Effector memory CD4-positive, alpha-beta T cell (primary cell): ENCODE measurements around the gene SCCPDH.

Source experiments
- DNase-seq, 3 donors: peaks; one replicate each; pipeline ENCODE4 v3.0.0-alpha.2; 2020
- H3K27ac ChIP-seq: 2 replicates; pipeline ENCODE4 v1.7.0; 2013; ENCODE audit warnings: mild to moderate bottlenecking, low read length, moderate library complexity; ENCODE audit not compliant: insufficient read depth, poor library complexity, severe bottlenecking
- H3K27me3 ChIP-seq: replicated peaks from 2 replicates; pipeline ENCODE4 v1.7.0; 2013; ENCODE audit warnings: mild to moderate bottlenecking, low read length; ENCODE audit not compliant: insufficient read depth, control insufficient read depth, poor library complexity, severe bottlenecking
- H3K36me3 ChIP-seq: 2 replicates; pipeline ENCODE4 v1.7.0; 2013; ENCODE audit warnings: mild to moderate bottlenecking, low read length, moderate library complexity; ENCODE audit not compliant: control insufficient read depth, insufficient read depth
- H3K4me1 ChIP-seq: 2 replicates; pipeline ENCODE4 v1.7.0; 2013; ENCODE audit warnings: low read length, mild to moderate bottlenecking; ENCODE audit not compliant: control insufficient read depth, insufficient read depth, poor library complexity, severe bottlenecking
- H3K4me3 ChIP-seq: 2 replicates; pipeline ENCODE4 v1.7.0; 2013; ENCODE audit warnings: low read length, low read depth, mild to moderate bottlenecking; ENCODE audit not compliant: insufficient read depth, poor library complexity, severe bottlenecking
- H3K9me3 ChIP-seq: 2 replicates; pipeline ENCODE4 v1.7.0; 2013; ENCODE audit warnings: mild to moderate bottlenecking, low read length, moderate library complexity; ENCODE audit not compliant: control insufficient read depth

SCCPDH gene

DNA sequence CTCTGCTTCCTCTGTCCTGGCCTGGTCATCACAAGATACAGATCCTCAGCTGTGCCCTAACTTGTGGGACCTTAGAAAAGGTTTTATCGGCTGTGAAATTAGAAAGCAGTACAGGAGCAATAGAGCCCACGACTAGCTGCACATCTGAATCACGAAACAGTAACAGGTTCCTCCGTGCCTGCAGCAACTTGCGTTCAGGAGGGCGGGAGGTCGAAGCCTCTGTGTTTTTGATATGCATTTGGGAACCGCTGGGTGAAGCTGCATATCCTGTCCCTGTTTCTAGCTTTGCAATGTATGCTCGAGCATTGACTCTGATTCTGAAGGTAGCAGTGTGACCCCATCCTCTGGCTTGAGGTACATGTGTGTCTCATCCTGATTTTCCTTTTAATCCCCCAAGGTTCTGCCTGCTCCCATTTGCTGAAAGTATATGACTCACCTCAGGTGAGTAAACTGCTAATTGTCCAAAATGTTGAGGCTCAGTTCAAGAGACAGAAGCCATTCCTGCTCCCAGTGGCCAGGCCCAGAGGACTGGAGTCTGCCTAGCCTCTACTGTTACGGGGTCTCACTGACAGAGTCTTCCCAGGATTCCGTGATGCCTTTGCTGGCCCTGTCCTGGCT is 44.3 kb downstream of the SCCPDH start:
- no peaks in the 10 kb centered on the region for H3K27me3 ChIP-seq
- no peak overlapping the region for H3K4me3 ChIP-seq
- H3K9me3 ChIP-seq = no peaks in the 10 kb centered on the region
- no peaks in the 10 kb centered on the region for H3K4me1 ChIP-seq
- DNase-seq = no peak
- no peak overlapping the region for H3K27ac ChIP-seq
- no peaks in the 10 kb centered on the region for H3K36me3 ChIP-seq

DNA sequence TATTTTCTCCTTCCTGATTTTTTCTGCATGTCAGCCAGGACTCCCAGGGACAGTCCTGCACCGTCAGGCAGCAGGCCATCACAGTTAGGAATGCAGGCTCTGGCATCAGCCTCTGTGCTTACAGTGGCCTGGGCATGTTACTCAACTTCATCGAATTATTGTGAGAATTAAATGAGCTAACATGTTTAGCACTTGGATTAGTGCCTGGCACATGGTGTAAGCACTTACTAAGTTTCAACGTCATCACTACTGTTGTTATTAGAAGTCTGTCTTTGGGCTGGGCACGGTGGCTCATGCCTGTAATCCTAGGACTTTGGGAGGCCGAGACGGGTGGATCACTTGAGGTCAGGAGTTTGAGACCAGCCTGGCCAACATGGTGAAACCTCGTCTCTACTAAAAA is 45.1 kb downstream of the SCCPDH start:
- DNase-seq = no peak
- H3K4me3 ChIP-seq = no peak overlapping the region
- no peaks in the 10 kb centered on the region for H3K4me1 ChIP-seq
- no peaks in the 10 kb centered on the region for H3K9me3 ChIP-seq
- H3K36me3 ChIP-seq = no peaks in the 10 kb centered on the region
- no peak overlapping the region for H3K27ac ChIP-seq
- no peaks in the 10 kb centered on the region for H3K27me3 ChIP-seq

DNA sequence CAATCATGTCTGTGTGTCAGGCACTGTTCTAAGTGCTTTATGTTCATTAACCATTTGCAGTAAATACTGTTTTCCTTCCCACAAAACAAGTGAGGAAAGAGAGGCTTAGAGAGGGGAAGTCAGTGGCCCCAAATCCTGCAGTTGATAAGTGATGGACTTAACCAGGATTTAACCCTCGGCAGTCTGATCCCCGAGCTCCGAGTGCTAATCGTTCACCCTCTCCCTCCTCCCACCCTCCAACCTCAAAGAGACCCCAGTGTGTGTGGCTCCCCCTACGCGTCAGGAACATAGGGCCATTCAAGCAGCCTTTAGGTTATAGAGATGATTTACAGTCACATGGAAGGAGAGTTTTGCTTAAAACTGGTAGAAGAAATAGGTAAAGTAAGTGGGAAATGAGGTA is 47.2 kb downstream of the SCCPDH start:
- Histone ChIP-seq H3K27ac (no peak overlapping the region), H3K36me3 (no peaks in the 10 kb centered on the region), H3K4me1 (no peaks in the 10 kb centered on the region), H3K4me3 (no peak overlapping the region), H3K27me3 (no peaks in the 10 kb centered on the region), H3K9me3 (no peaks in the 10 kb centered on the region)
- no peak for DNase-seq

DNA sequence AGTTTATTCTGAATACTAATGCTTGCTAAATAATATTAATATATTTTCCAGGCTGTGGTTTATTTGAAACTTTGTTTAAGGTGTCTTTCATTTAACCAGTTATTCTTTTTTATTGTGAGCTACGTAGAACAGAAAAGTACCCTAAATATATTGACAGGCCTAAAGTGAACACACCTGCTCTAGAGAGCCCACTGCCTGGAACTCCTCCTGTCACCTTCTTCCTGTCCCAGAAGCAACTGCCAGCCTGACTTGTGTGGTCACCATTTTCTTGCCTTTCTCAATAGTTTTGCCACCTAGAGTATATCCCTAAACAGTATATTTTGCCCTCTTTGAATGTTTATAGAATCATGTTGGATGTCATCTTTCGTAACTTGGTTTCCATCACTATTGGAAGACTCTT is 48.5 kb downstream of the SCCPDH start:
- Histone ChIP-seq H3K9me3 (no peaks in the 10 kb centered on the region), H3K4me1 (no peaks in the 10 kb centered on the region), H3K27me3 (no peaks in the 10 kb centered on the region), H3K36me3 (no peaks in the 10 kb centered on the region), H3K27ac (no peak overlapping the region), H3K4me3 (no peak overlapping the region)
- DNase-seq = no peak

DNA sequence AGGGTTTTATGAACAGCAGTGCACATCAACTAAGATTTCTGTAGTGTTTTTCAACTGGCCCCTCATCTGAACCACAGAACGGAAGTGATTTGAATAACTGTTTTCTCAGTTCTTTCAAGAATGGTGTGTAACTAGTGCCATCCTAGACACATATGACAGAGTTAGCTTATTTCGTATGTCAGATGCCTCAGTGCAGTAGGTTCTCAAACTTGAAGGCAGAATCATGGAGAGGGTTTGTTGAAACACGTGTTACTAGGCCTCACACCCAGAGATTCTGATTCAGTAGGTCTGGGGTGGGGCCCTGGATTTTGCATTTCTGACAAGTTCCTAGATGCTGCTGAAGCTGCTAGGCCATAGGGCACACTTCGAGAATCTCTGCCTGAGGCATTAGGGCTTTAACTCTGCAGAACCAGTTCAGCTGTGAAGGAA is 49.0 kb downstream of the SCCPDH start:
- no peak overlapping the region for H3K27ac ChIP-seq
- no peak for DNase-seq

DNA sequence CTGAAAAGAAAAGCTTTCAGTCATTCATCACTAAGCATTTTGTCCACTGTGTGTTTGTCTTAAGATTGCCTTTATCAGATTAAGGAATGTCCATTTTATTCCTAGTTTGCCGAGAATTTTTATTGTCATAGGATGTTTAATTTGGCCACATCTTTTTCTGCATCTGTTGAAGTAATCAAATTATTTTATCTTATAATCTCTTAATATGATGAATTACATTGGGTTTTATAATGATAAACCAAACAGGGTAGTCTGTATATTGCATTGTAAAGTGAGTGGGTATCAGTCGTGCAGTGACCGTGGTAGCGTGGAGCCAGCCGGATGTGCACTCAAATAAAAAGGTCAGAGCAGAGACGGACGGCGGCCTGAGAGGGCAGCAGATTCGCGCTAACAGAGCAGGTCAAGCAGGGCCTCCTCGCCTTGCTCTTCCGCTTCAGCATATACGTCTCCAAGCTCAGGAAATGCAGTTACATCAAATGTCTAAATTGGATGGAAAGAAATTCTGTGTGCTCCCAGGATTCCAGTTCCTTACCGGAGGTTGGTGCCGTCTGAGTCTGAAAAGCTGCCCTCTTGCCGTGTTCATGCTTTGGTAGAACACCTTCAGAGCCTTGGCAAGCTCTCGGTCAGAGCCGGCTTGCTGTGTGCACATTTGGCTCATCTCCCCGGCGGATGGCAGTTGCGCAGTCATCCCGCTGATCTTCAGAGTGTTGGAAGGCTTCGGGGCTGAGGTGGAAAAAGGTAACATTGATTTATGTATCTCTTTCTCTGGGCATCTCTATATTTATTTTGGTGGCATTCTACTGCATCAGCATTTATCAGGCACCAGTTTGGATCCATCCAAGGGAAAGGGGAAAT is 51.5 kb downstream of the SCCPDH start:
- Histone ChIP-seq H3K36me3 (no peaks in the 10 kb centered on the region), H3K9me3 (no peaks in the 10 kb centered on the region), H3K4me1 (no peaks in the 10 kb centered on the region), H3K27me3 (no peaks in the 10 kb centered on the region), H3K27ac (no peak overlapping the region), H3K4me3 (no peak overlapping the region)
- no peak for DNase-seq

More for the DNA sequence above, 49.0 kb downstream of the SCCPDH start:
- Histone ChIP-seq H3K9me3 (no peaks in the 10 kb centered on the region), H3K27me3 (no peaks in the 10 kb centered on the region), H3K4me1 (no peaks in the 10 kb centered on the region), H3K36me3 (no peaks in the 10 kb centered on the region), H3K4me3 (no peak overlapping the region)

DNA sequence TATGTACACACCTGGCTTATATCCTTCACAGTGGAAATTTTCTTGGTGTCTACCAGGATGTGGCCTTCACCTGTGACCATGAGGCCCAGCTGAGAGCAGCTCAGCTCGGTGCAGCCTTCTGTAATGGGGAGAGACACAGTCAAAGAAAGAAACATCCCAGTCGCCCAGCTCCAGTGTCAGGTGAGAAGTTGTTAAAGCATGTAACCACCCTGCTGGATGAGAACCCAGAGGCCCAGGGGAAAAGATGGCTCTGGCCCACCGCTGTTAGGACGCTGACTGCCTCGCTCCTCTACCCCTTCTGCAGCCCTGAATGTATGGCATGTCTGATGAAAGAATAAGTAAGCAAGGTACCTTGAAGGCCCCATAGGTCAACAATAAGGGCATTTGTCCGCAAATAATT is 52.7 kb downstream of the SCCPDH start:
- Histone ChIP-seq H3K9me3 (no peaks in the 10 kb centered on the region), H3K27me3 (no peaks in the 10 kb centered on the region), H3K4me1 (no peaks in the 10 kb centered on the region), H3K4me3 (no peak overlapping the region), H3K36me3 (no peaks in the 10 kb centered on the region), H3K27ac (no peak overlapping the region)
- no peak for DNase-seq

DNA sequence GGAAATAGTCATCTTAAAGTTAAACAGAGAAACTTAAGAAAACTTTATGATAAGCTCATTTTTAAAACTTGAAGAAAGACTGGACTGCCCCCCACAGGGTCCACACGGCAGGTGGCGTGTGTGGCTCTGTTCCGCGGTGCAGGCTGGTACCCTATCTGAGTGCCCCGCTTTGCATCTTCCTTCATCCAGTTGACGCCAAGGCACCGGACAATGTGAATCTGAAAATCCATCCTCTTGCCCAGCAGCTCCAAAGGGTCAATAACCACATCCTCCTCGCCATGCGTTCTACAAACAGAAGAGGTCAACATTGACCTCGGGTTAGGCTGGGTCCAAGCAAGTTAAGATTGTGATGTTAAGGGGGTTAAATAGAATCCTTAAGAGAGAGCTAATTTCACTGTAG is 54.5 kb downstream of the SCCPDH start:
- Histone ChIP-seq H3K27ac (no peak overlapping the region), H3K4me3 (no peak overlapping the region), H3K27me3 (no peaks in the 10 kb centered on the region), H3K4me1 (no peaks in the 10 kb centered on the region), H3K36me3 (no peaks in the 10 kb centered on the region), H3K9me3 (no peaks in the 10 kb centered on the region)
- no peak for DNase-seq

DNA sequence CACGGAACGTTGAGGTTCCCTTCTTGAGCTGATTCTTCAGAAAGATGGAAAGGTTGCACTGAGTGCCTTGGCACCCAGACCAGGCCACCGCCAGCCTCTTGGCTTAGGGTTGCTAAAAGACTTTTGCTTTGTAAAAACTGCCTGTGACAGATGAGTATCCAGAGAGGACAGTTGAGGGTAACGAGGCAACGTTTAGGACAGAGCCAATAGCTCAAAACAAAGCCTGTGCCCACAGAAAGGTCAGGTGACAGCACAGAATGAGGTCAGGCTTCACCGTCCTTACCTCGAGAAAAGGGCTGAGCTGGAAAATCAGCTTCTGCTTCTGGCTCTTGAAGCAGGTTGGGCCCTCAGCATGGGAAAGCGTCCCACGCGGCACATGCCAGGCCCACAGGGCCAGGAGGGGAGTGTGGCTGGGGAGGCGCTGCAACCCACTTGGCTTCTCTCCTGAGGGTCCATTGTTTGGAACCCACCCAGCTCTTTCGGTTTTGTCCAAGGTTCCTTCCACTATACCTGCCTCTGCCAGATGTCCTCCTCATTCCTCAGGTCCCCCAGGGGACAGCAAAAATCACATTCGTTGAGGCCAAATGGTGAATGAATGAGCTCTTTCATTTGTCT is 55.5 kb downstream of the SCCPDH start:
- Histone ChIP-seq H3K36me3 (no peaks in the 10 kb centered on the region), H3K27ac (no peak overlapping the region), H3K4me1 (no peaks in the 10 kb centered on the region), H3K4me3 (no peak overlapping the region), H3K27me3 (no peaks in the 10 kb centered on the region), H3K9me3 (no peaks in the 10 kb centered on the region)
- DNase-seq = no peak

DNA sequence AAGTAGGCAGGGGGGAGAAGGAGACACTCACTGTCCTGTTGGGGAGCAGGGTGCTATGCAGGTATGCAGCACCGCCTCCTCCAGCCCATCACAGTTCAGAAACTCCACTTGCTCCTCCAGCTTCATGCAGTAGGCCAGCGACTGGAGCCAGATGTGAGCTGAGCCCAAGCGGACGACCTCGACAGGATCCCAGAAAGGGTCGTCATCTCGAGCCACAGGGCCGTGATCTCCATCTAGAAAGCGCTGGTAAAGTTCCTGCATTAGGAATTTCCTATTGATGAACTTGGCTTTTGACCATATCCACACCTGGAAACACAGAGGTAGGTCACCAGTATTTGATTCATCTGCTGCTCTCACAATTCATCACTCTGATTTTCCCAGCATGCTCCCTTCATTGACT is 56.1 kb downstream of the SCCPDH start:
- Histone ChIP-seq H3K27ac (no peak overlapping the region), H3K36me3 (no peaks in the 10 kb centered on the region)

More for the DNA sequence above, 56.1 kb downstream of the SCCPDH start:
- Histone ChIP-seq H3K9me3 (no peaks in the 10 kb centered on the region), H3K4me3 (no peak overlapping the region), H3K4me1 (no peaks in the 10 kb centered on the region), H3K27me3 (no peaks in the 10 kb centered on the region)
- DNase-seq = no peak
